Coronary artery (tissue), 2 donors: ENCODE measurements around the gene FAN1.

Experiments
- DNase-seq: peaks from one replicate; pipeline ENCODE4 v3.0.0-alpha.2; 2017; ENCODE audit warnings: low spot score
- H3K27ac ChIP-seq, 2 donors: fragments of 200-600 bp; sonication (generic); one replicate each; pipeline ENCODE4 v1.5.1; 2016 to 2019
- H3K4me3 ChIP-seq: fragments of 200-600 bp; sonication (generic); 2 replicates; pipeline ENCODE4 v1.5.1; 2016; ENCODE audit warnings: mild to moderate bottlenecking, moderate library complexity
- TF ChIP-seq, protein P1 (sequence below): fragments of 200-600 bp; sonication (generic); IDR thresholded peaks from one replicate; pipeline ENCODE4 v1.5.1; 2019; ENCODE audit warnings: antibody characterized with exemption

The FAN1 gene

DNA sequence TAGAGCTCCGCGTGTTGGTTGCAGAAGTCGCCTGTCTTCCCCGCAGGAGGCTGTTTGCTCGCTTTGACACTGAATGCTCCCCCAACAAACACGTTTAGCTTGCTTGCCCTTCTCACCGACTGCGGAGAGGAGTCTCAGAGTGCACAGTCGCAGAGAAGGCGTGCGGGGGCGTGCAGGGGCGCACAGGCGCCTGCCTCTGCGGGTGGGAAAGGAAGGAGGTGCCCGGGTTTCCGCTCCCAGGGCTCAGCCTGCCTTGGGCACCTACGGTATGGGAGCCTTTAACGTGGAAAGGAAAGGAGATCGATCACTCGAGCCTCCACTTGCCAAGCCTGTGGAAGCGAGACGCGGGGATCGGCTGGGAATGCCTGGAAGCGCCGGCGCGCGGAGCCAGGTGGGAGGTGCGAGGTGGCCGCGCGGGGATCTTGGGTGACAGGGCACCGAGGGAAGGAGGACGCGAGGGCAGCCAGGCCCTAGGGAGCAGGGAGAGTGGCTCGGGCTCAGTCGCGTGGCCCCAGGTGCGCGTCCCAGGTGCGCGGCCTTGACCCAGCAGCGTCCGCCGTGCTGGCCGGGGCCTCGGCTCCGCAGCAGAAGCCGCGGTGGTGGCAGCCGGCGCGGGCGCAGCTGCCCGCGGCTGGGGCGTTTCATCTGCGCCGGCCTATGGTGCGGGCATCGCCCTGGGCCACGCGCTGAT is at the start of gene FAN1:
Gene FAN1 (plus strand): TSS at position 419 of the 691 bp plus-strand sequence. CDS start 749 bp downstream, outside the sequence.
- peak within 1 kb of the TSS; percentile 96 for H3K4me3 ChIP-seq
- H3K27ac ChIP-seq = peak within 1 kb of the TSS; percentile 46 to 84
- peak; percentile 89 for DNase-seq
- TF ChIP-seq, protein P1, sequence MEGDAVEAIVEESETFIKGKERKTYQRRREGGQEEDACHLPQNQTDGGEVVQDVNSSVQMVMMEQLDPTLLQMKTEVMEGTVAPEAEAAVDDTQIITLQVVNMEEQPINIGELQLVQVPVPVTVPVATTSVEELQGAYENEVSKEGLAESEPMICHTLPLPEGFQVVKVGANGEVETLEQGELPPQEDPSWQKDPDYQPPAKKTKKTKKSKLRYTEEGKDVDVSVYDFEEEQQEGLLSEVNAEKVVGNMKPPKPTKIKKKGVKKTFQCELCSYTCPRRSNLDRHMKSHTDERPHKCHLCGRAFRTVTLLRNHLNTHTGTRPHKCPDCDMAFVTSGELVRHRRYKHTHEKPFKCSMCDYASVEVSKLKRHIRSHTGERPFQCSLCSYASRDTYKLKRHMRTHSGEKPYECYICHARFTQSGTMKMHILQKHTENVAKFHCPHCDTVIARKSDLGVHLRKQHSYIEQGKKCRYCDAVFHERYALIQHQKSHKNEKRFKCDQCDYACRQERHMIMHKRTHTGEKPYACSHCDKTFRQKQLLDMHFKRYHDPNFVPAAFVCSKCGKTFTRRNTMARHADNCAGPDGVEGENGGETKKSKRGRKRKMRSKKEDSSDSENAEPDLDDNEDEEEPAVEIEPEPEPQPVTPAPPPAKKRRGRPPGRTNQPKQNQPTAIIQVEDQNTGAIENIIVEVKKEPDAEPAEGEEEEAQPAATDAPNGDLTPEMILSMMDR = no peak

GRCh38 chr15:30859091-30859874 is 44.4 kb upstream of the FAN1 start:
- TF ChIP-seq, protein P1 = peak; percentile 19
- no peak overlapping the region for H3K27ac ChIP-seq
- no peak for DNase-seq

GRCh38 chr15:30865257-30865656 is 38.5 kb upstream of the FAN1 start:
- Histone ChIP-seq H3K27ac (no peak overlapping the region), H3K4me3 (no peak overlapping the region)
- DNase-seq = no peak
- TF ChIP-seq, protein P1 = no peak

More at GRCh38 chr15:30859091-30859874, 44.4 kb upstream of the FAN1 start:
- no peak overlapping the region for H3K4me3 ChIP-seq

- no peak overlapping the region for H3K27ac ChIP-seq
- no peak for DNase-seq
- TF ChIP-seq, protein P1 = no peak
- H3K4me3 ChIP-seq = no peak overlapping the region
Measured at GRCh38 chr15:30870681-30871080, 33.0 kb upstream of the FAN1 start.

GRCh38 chr15:30872341-30872748 is 31.4 kb upstream of the FAN1 start:
- Histone ChIP-seq H3K27ac (no peak overlapping the region), H3K4me3 (no peak overlapping the region)
- TF ChIP-seq, protein P1 = no peak
- no peak for DNase-seq

GRCh38 chr15:30877070-30877469 is 26.6 kb upstream of the FAN1 start:
- no peak overlapping the region for H3K27ac ChIP-seq
- TF ChIP-seq, protein P1 = no peak
- DNase-seq = no peak
- no peak overlapping the region for H3K4me3 ChIP-seq

GRCh38 chr15:30878515-30878914 is 25.2 kb upstream of the FAN1 start:
- no peak overlapping the region for H3K4me3 ChIP-seq
- no peak for DNase-seq
- no peak overlapping the region for H3K27ac ChIP-seq
- TF ChIP-seq, protein P1 = no peak
